ENCODE results near the gene BAHCC1. TPM values are rescaled to one million over a fixed set of nuclear protein-coding genes. Genes with fewer than 3 reads are reported as not detected.
A peak's percentile ranks its signal among the peaks of the same experiment; 100 is the strongest.

The BAHCC1 gene
- total and polyA plus RNA-seq, 2 of the 8 experiments (the other 6 are each of a cell fraction or from before 2014, with no cell fraction given), result 0.26 to 0.58 TPM

DNA sequence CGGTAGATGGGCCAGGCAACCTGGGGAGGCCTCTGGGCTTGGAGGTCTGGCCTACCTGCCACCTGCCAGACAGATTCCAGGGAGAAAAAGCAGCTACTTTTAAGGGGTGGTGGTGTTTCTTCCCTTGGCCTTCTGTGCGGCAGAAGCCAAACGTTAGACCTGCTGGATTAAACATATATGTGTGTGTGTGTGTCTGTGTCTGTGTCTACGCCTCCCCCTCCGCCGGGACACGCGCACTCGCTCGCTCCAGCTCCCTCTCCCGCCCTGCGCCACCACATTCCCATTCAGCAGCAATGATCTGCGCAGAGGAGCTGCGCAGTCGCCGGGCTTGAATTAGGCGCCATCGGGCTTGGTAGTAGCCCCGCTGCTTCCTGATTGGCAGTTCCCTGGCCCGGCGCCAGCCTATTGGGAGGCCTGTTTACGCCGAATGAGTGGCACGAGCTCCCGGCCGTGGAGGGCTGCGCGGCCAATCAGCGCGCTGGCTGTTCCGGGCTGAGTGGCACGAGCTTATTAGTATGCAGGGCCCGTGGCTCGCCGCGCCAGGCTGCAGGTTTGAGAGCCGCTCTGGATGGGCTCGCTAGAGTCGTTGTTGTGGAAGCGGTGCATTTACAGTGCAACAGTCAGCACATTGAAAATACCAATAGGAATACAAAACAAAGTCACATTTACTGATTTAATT, at the start of gene BAHCC1 (continued):
- TF ChIP-seq TCF12 (IDR thresholded peaks at IDR 0.05; ENCODE audit: low read depth, low read length), result no peak
- TF ChIP-seq SP2 (IDR thresholded peaks at IDR 0.05; ENCODE audit: low read length), result peak; percentile 43
- no peak for TF ChIP-seq CEBPB (IDR thresholded peaks at IDR 0.05; ENCODE audit: low read depth, low read length)
- no peak for TF ChIP-seq YY1 (IDR thresholded peaks at IDR 0.05; ENCODE audit: low read depth, low read length)
- no peak for TF ChIP-seq CHD7 (IDR thresholded peaks at IDR 0.05; ENCODE audit: insufficient replicate concordance, low read length)
- TF ChIP-seq SP1 (IDR thresholded peaks at IDR 0.05; ENCODE audit: low read depth, low read length), result peak; percentile 89; the same call in 1 of the 2 replicates
- TF ChIP-seq, protein P1, sequence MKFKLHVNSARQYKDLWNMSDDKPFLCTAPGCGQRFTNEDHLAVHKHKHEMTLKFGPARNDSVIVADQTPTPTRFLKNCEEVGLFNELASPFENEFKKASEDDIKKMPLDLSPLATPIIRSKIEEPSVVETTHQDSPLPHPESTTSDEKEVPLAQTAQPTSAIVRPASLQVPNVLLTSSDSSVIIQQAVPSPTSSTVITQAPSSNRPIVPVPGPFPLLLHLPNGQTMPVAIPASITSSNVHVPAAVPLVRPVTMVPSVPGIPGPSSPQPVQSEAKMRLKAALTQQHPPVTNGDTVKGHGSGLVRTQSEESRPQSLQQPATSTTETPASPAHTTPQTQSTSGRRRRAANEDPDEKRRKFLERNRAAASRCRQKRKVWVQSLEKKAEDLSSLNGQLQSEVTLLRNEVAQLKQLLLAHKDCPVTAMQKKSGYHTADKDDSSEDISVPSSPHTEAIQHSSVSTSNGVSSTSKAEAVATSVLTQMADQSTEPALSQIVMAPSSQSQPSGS (IDR thresholded peaks at IDR 0.05; ENCODE audit: low read length), result no peak
- TF ChIP-seq SUZ12 (IDR thresholded peaks at IDR 0.05; ENCODE audit: low read length), result no peak
- TF ChIP-seq HDAC2 (IDR thresholded peaks at IDR 0.05; ENCODE audit: borderline replicate concordance in 1 of 2, low read depth in 2 of 2, low read length in 2 of 2), result 0 out of 4 replicates have a peak, but pooled peaks of 1 of the 2 experiments have one; percentile 25

Measured in H1 (cell line).